ENCODE data around the gene CCDC126.

DNA sequence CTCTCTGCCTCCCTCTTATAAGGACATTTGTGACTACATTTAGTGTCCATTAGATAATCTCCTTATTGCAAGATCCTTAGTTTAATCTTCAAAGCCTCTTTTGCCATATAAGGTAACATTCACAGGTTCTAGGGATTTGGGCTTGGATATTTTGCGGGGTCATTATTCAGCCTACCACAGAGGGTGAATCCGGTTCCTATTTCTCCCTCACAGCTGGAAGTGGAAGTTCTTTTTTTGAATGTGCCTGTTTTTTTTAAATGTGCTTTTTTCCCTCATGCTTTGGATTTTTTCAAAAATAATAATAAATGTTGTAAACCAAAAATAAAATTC is 65.8 kb downstream of the CCDC126 start:
- TF ChIP-seq, protein P1, sequence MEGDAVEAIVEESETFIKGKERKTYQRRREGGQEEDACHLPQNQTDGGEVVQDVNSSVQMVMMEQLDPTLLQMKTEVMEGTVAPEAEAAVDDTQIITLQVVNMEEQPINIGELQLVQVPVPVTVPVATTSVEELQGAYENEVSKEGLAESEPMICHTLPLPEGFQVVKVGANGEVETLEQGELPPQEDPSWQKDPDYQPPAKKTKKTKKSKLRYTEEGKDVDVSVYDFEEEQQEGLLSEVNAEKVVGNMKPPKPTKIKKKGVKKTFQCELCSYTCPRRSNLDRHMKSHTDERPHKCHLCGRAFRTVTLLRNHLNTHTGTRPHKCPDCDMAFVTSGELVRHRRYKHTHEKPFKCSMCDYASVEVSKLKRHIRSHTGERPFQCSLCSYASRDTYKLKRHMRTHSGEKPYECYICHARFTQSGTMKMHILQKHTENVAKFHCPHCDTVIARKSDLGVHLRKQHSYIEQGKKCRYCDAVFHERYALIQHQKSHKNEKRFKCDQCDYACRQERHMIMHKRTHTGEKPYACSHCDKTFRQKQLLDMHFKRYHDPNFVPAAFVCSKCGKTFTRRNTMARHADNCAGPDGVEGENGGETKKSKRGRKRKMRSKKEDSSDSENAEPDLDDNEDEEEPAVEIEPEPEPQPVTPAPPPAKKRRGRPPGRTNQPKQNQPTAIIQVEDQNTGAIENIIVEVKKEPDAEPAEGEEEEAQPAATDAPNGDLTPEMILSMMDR (conservative IDR thresholded peaks at IDR 0.05): no peak
- TF ChIP-seq EZH2 (IDR thresholded peaks at IDR 0.05; ENCODE audit: low read depth): no peak

Data from PC-9 (cell line).